HG03432 (cell line): ENCODE measurements around the gene ZACN.
"Not testable (repeated sequence)": the region's sequence is repeated elsewhere in the genome, so short reads cannot be mapped to it uniquely, and the experiment has no call there.

Experiments
- ATAC-seq: cut with Tn5 transposase; IDR thresholded peaks from one replicate; pipeline ENCODE4 v1.9.1; 2021; ENCODE audit warnings: mild to moderate bottlenecking, moderate library complexity; ENCODE audit not compliant: unreplicated experiment

Gene ZACN

GRCh38 chr17:76053246-76054111 lies 25.5 kb upstream of the ZACN start:
- ATAC-seq, result no peak

DNA sequence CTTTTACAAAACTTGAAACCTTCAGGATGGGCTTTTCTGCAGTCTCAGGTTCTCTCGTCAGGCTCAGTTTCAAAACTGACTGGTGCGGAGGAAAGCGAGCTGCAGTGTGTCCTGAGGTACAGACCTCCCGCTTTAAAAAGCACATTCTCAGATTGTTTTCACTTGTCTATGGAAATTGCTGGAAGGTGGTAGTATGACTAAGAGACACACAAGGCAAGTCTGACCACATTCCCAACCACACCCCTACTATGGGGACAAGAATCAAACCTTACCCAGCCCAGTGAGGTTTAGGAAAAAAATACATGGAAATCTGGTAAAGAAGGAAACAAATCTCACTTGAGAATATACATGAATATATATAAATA lies 24.9 kb upstream of the ZACN start:
- ATAC-seq, result no peak

GRCh38 chr17:76056882-76057281 lies 22.1 kb upstream of the ZACN start:
- no peak for ATAC-seq

DNA sequence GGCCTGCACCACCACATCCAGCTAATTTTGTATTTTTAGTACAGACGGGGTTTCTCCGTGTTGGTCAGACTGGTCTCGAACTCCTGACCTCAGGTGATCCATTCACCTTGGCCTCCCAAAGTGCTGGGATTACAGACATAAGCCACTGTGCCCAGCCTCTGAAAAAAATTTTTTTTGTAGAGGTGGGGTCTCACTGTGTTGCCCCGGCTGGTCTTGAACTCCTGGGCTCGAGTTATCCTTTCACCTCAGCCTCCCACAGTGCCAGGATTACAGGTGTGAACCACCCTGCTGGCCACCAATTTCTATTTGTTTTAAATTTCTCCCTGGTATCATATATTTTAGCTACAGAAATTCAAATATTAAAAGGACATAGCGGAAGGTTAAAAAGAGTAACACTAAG lies 20.7 kb upstream of the ZACN start:
- not testable (repeated sequence) for ATAC-seq

DNA sequence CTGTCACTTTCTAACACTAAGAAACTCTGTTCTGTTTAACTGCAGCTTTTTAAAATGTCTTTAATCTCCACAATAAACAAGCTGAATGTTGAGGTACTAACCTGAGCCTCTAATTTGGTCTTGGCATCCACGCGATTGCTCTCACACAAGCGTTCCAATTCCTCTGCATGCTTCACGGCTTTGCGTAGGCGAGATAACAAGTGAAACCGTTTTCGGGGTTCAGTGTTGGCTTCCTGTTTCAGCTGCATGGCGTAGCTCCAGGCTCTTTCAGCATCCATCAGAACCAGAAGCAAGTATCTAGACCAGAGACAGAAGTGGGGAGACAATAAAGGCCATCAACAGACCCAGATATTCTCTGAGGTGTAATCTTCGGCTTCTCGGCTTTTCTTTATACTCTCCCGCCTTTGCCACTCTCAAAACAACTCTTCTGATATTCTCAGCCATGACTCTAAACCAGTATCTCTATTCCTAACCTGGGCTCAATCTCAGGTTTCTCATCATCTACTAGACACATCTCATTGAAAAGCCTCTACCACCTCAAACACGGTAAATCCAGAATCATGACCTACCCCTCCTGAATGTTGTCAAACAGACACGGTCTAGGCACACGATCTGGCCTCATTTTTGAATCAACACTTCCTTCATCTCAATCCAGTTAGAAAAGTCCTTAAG lies 15.0 kb upstream of the ZACN start:
- ATAC-seq, result no peak

DNA sequence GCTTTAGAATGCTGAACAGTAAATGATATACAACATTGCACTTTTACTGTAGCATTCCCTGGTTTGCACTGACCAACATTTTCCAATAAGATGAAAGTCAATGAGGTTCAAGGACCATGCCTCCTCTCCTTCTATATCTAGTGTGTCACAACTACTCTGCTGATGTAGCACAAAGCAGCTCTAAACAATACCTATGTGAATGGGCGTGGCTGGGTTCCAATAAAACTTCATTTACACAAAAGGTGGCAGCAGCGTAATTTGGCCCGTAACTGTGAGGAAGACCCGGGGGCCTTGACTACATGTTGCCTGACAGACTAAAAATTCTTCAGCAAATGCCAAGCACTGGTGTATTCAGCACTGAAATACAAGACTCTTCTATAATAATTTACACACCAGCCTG lies 13.2 kb upstream of the ZACN start:
- no peak for ATAC-seq

- no peak for ATAC-seq
These were observed 7.3 kb upstream of the ZACN start for GRCh38 chr17:76071531-76072147.

DNA sequence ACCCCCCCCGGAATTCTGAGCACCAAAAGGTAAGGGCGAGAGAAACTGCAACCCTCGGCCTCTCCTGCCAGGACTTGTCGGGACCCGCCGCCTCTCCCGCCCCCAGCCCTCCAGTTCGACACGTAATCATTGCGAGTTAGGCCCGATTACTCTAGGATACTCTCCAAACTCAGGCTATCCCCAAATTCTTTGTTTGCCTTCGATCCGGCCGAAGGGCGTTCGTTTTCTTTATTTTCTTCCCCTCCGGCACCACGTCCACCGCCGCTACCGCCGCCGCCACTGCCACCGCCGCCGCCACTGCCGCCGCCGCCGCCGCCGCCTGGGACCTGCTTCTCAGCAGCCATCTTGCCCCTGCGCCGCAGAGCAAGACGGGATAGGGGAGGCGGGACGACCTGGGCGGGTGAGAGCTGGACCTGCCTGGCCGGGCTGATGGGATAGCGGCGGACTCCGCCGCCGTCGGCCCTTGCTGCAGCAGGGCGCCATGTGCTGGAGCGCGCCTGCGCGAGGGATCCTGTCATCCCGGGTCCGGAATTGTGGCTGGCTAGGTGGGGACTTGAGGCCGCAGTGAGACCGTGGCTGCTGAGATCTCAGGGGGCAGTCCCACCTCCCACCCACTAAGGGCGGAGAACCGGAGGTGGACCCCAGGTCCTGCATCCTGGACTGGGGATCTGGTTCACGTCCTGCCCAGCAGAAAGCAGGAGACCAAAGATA lies 6.7 kb upstream of the ZACN start, which contains the start of gene SRP68:
TSS of gene SRP68 (minus strand) at position 370 of the 711 bp plus-strand sequence. CDS start at position 344, 26 bp downstream.
- ATAC-seq, result peak; percentile 92

DNA sequence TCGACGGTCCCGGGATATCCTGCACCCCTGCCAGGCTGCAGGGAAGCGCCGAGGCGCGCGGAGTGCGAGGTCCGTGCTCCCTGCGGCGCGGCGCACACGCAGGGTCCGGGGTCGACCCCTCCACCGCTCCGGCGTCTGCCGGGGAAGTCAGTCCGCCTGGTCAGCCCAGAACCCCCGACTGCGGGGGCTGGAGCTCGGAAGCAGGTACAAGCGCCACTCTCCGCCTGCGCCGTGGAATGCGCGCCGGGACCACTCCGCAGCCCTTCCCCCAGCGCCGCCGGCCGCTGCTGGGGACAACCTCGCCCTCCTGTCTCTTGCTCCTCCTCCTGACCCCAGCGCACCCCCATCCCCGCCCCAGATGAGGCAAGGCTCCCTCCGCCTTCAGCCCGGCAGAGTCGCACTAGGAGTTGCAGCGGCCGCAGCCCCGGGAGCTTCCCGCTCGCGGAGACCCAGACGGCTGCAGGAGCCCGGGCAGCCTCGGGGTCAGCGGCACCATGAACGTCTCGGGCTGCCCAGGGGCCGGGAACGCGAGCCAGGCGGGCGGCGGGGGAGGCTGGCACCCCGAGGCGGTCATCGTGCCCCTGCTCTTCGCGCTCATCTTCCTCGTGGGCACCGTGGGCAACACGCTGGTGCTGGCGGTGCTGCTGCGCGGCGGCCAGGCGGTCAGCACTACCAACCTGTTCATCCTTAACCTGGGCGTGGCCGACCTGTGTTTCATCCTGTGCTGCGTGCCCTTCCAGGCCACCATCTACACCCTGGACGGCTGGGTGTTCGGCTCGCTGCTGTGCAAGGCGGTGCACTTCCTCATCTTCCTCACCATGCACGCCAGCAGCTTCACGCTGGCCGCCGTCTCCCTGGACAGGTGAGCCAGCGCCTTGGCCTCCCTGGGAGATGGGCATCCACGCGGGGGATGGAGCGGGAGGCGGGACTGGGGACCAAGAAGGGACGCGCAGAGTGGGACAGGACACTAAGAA lies 4.3 kb upstream of the ZACN start, which contains the start of gene GALR2:
TSS of gene GALR2 (plus strand) at position 392 of the 974 bp plus-strand sequence. CDS start at position 495, 103 bp downstream.
- no peak for ATAC-seq

- no peak for ATAC-seq
These were observed 3.4 kb upstream of the ZACN start for GRCh38 chr17:76075364-76076145.

- ATAC-seq, result no peak
These were observed 2.7 kb upstream of the ZACN start for GRCh38 chr17:76076146-76076764.

DNA sequence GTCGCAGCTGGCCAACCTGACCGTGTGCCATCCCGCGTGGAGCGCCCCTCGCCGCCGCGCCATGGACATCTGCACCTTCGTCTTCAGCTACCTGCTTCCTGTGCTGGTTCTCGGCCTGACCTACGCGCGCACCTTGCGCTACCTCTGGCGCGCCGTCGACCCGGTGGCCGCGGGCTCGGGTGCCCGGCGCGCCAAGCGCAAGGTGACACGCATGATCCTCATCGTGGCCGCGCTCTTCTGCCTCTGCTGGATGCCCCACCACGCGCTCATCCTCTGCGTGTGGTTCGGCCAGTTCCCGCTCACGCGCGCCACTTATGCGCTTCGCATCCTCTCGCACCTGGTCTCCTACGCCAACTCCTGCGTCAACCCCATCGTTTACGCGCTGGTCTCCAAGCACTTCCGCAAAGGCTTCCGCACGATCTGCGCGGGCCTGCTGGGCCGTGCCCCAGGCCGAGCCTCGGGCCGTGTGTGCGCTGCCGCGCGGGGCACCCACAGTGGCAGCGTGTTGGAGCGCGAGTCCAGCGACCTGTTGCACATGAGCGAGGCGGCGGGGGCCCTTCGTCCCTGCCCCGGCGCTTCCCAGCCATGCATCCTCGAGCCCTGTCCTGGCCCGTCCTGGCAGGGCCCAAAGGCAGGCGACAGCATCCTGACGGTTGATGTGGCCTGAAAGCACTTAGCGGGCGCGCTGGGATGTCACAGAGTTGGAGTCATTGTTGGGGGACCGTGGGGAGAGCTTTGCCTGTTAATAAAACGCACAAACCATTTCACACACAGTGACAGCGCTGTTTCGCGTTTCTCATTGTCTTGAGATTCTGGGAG lies 2.0 kb upstream of the ZACN start:
- no peak for ATAC-seq

GRCh38 chr17:76077584-76078110 lies 1.3 kb upstream of the ZACN start:
- no peak for ATAC-seq

DNA sequence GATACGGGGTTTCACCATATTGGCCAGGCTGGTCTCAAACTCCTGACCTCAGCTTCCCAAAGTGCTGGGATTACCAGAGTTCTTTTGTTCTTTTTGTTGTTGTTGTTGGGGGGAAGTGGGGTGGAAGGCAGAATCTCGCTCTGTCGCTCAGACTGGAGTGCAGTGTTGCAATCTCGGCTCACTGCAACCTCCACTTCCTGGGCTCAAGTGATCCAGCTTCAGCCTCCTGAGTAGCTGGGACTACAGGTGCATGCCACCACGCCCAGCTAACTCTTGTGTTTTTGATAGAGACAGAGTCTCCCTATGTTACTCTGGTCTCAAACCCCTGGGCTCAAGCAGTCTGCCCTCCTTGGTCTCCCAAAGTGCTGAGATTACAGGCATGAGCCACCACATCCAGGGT lies 612 bp upstream of the ZACN start:
- ATAC-seq, result not testable (repeated sequence)

- ATAC-seq, result no peak
These were observed 563 bp downstream of the ZACN start for GRCh38 chr17:76079535-76079955.

DNA sequence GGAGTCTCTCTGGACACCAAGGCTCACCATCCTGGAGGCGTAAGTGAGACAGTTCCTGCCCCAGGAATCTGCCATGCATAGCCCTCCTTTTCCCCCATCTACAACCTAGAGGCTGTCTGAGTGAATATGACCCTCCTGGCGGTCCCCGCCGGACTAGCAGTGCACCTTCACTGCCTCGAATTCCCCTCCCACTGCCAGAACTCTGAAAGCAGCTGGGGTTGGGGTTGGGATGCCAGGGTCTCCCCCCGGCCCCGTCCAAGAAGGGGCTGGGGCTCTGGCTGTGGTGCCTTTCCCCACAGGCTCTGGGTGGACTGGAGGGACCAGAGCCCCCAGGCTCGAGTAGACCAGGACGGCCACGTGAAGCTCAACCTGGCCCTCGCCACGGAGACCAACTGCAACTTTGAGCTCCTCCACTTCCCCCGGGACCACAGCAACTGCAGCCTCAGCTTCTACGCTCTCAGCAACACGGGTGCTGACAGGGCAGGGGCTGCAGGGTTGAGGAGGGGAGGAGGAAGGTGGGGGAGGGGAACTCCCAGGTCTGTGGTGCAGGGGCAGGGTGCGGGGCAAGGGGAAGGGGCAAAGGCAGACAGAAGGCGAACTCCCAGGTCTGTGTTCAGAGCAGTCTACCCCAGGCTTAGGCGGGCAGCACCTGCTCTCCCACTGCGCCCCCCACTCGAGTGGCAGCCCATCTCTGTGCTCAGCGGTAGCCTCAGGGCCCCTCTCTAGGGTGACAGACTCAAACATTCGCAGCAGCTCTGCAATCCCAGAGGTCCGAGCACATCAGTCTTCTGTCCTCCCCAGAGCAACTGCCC lies 1.2 kb downstream of the ZACN start:
- ATAC-seq, result no peak
